ENCODE results near the gene C19orf47.

Gene C19orf47

DNA sequence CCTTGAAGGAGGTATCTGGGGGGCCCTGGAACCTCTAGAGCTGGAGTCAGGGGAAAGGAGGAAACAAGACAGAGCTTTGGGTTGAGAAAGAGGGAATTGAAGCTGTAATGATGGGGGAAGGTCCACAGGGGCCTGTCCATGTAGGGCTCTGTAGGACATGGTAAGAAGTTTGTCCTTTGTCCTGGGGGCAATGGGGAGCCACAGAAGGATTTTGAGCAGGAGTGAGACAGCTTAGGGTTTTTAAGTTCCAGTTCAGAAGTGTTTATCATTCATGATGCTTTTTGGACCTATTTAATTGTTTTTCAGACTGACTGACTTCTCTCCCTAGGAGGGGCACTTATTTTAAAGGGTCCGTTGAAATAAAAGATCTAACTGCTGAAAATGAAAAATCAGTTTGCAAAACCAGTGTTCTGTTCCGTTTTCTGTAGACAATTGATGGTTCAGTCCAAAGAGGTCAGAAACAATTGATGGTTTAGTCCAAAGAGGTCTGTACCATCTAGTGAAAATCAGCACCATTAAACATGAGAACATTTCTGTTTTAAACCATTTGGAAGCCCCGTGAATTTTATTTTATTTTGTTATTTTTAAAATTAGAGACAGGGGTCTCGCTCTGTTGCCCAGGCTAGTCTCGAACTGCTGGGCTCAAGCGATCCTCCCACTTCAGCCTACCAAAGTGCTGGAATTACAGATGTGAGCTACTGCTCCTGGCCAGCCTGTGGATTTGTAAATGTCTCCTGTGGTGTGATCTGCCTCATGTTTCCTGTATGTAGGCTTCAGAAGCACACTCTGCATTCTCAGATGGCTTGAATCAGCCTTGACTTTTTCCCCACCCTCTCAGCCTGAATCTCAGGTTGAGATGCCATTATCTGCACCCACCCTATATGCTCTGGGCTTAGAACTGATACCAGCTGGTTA, 8.7 kb upstream of the C19orf47 start:
- no peak overlapping the region for H3K27ac ChIP-seq
- peaks cover 4% of the 10 kb centered on the region for H3K4me1 ChIP-seq
- no peak overlapping the region for H3K9ac ChIP-seq
- no peak overlapping the region for H3K4me2 ChIP-seq (ENCODE audit: low read length)
- TF ChIP-seq, protein P1, sequence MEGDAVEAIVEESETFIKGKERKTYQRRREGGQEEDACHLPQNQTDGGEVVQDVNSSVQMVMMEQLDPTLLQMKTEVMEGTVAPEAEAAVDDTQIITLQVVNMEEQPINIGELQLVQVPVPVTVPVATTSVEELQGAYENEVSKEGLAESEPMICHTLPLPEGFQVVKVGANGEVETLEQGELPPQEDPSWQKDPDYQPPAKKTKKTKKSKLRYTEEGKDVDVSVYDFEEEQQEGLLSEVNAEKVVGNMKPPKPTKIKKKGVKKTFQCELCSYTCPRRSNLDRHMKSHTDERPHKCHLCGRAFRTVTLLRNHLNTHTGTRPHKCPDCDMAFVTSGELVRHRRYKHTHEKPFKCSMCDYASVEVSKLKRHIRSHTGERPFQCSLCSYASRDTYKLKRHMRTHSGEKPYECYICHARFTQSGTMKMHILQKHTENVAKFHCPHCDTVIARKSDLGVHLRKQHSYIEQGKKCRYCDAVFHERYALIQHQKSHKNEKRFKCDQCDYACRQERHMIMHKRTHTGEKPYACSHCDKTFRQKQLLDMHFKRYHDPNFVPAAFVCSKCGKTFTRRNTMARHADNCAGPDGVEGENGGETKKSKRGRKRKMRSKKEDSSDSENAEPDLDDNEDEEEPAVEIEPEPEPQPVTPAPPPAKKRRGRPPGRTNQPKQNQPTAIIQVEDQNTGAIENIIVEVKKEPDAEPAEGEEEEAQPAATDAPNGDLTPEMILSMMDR (IDR thresholded peaks at IDR 0.05), result no peak
- no peaks in the 10 kb centered on the region for H3K27me3 ChIP-seq (ENCODE audit: control insufficient read depth, insufficient read depth, low read length)
- no peaks in the 10 kb centered on the region for H3K9me3 ChIP-seq (ENCODE audit: control insufficient read depth, low read length)
- H3K79me2 ChIP-seq, result peaks cover 32% of the 10 kb centered on the region
- H3K4me3 ChIP-seq (ENCODE audit: low read depth, low read length), result no peak overlapping the region
- no peaks in the 10 kb centered on the region for H3K36me3 ChIP-seq (ENCODE audit: control insufficient read depth, insufficient read depth, low read length)
- no peak overlapping the region for H2AFZ ChIP-seq

DNA sequence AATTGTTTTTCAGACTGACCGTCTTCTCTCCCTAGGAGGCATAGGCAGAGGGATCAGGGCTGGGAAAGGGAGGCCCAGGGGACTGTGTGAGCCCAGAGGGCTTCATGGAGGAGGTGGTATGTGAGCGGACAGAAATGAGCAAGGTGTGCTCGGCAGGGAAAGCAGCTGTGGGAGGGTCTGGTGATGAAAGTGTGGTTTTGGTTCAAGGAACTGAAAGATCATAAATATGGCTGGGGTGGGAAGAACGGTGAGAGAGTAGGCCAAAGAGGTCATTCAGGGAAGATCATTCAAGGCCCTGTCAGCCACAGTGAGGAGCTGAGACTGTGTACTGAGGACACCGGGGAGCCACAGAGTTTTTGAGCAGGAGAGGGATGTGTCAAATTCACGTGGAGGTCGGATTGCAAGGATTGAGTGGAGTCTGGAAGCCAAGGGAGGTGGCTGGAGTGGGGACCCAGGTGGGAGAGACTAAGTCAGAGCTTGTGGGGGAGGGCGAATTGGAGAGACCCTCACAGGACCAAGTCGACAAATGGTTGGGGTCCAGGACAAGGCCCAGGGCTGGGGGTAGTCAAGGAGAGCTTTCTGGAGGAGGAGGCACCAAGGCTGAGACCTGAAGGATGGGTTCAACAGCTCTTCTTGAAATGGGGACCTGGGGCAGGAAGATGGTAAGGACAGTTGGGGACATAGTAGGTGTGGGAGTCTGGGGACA, 7.9 kb upstream of the C19orf47 start:
- Histone ChIP-seq H3K9me3 (ENCODE audit: control insufficient read depth, low read length) (no peaks in the 10 kb centered on the region), H3K27ac (no peak overlapping the region), H3K4me2 (ENCODE audit: low read length) (no peak overlapping the region), H3K79me2 (peaks cover 32% of the 10 kb centered on the region), H3K4me1 (peaks cover 4% of the 10 kb centered on the region), H2AFZ (no peak overlapping the region), H3K36me3 (ENCODE audit: control insufficient read depth, insufficient read depth, low read length) (no peaks in the 10 kb centered on the region), H3K4me3 (ENCODE audit: low read depth, low read length) (no peak overlapping the region), H3K9ac (no peak overlapping the region), H3K27me3 (ENCODE audit: control insufficient read depth, insufficient read depth, low read length) (no peaks in the 10 kb centered on the region)
- TF ChIP-seq, protein P1 (IDR thresholded peaks at IDR 0.05), result no peak

DNA sequence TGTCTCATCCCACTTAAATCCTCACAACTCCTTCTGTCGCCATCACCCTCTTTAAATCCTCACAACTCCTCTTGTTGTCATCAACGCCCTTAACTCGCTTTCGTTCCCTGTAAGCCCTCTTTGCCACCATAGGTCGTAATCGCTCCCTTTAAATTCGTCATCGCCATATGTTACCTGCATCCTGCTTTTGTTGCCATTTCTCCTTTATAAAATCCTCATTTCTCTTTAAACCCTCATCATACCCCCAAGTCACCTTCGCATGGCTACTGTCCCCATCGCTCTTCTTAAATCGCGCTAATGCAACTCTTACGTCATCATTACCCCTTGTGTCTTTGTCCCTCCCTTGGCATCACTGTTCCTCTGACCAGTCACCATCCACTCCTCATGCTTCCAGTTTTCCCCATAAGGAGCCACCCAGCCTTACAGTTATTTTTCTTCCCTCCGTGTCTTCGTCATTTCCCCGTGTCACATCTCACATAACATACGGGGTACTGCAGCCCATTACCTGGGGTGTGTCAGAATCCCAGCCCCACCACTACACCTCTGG, 837 bp upstream of the C19orf47 start:
- Histone ChIP-seq H3K9ac (no peak overlapping the region), H3K27ac (peak overlapping the region; percentile 76), H3K79me2 (peaks cover 29% of the 10 kb centered on the region), H2AFZ (peak overlapping the region; percentile 85), H3K4me1 (no peaks in the 10 kb centered on the region), H3K4me2 (ENCODE audit: low read length) (peak overlapping the region; percentile 93), H3K36me3 (ENCODE audit: control insufficient read depth, insufficient read depth, low read length) (no peaks in the 10 kb centered on the region), H3K9me3 (ENCODE audit: control insufficient read depth, low read length) (no peaks in the 10 kb centered on the region), H3K27me3 (ENCODE audit: control insufficient read depth, insufficient read depth, low read length) (no peaks in the 10 kb centered on the region), H3K4me3 (ENCODE audit: low read depth, low read length) (peak overlapping the region; percentile 94)
- TF ChIP-seq, protein P1 (IDR thresholded peaks at IDR 0.05), result no peak

DNA sequence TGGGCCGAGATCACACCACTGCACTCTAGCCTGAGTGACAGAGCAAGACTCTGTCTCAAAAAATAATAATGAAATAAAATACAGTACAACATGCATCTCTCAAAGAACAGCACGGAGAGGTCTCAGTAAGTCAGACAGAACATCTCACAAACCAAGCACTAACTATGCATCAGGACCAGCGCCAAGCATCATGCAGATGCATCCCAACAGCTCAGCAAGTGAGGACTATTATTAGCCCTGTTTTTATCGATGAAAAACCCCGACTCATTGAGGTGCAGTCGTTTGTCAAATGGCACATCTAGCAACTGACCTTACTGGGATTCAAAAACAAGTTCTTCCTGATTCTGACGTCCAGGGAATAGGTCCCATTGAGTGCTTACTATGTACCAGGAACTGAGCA, 3.8 kb downstream of the C19orf47 start:
- Histone ChIP-seq H3K9me3 (ENCODE audit: control insufficient read depth, low read length) (no peaks in the 10 kb centered on the region), H3K36me3 (ENCODE audit: control insufficient read depth, insufficient read depth, low read length) (no peaks in the 10 kb centered on the region), H3K4me3 (ENCODE audit: low read depth, low read length) (no peak overlapping the region), H3K79me2 (peaks cover 29% of the 10 kb centered on the region), H3K27ac (no peak overlapping the region), H2AFZ (no peak overlapping the region), H3K4me2 (ENCODE audit: low read length) (no peak overlapping the region), H3K4me1 (peaks cover 7% of the 10 kb centered on the region), H3K27me3 (ENCODE audit: control insufficient read depth, insufficient read depth, low read length) (no peaks in the 10 kb centered on the region), H3K9ac (no peak overlapping the region)
- TF ChIP-seq, protein P1 (IDR thresholded peaks at IDR 0.05), result no peak

Measured in parathyroid adenoma (tissue), 2 donors.